HepG2 (cell line): Measurements from ENCODE around the gene PEX11B. TPM values are rescaled to one million over a fixed set of nuclear protein-coding genes. Genes with fewer than 3 reads are reported as not detected.
A peak's percentile ranks its signal among the peaks of the same experiment; 100 is the strongest.

Experiments
- ATRX ChIP-seq: sonication (generic); formaldehyde crosslinking; IDR thresholded peaks from 2 replicates; pipeline ENCODE4 v1.4.0; 2020; ENCODE audit warnings: missing genetic modification reagents, borderline replicate concordance
- ELF1 ChIP-seq: sonication (generic); formaldehyde crosslinking; IDR thresholded peaks from 2 replicates; pipeline ENCODE4 v1.4.0; 2020; ENCODE audit warnings: missing genetic modification reagents
- IKZF4 ChIP-seq: sonication (generic); formaldehyde crosslinking; IDR thresholded peaks from 2 replicates; pipeline ENCODE4 v1.5.1; 2020; ENCODE audit warnings: borderline replicate concordance, mild to moderate bottlenecking, low read depth, missing genetic modification reagents; ENCODE audit errors: not compliant biosample characterization
- KLF16 ChIP-seq, 2 experiments: sonication (generic) in 1 of 2; formaldehyde crosslinking in 1 of 2; IDR thresholded peaks; 2 replicates each; pipeline versions ENCODE4 v1.6.1 to v1.8.0; 2016 to 2023; ENCODE audit warnings: missing genetic modification reagents in 2 of 2, missing compliant biosample characterization in 1 of 2
- NR2F2 ChIP-seq: IDR thresholded peaks from 2 replicates; pipeline ENCODE4 v1.6.1; 2012; ENCODE audit warnings: low read depth, inconsistent platforms, borderline replicate concordance
- PAXIP1 ChIP-seq: sonication (generic); formaldehyde crosslinking; conservative IDR thresholded peaks from 2 replicates; pipeline ENCODE4 v1.4.0; 2020; ENCODE audit warnings: mild to moderate bottlenecking, missing genetic modification reagents, moderate library complexity
- POGK ChIP-seq: sonication (generic); formaldehyde crosslinking; conservative IDR thresholded peaks from 2 replicates; pipeline ENCODE4 v1.8.0; 2022; ENCODE audit warnings: mild to moderate bottlenecking, moderate library complexity, missing genetic modification reagents
- PTBP1 ChIP-seq: fragments of 200-400 bp; formaldehyde crosslinking; IDR thresholded peaks from 2 replicates; pipeline ENCODE4 v1.6.1; 2018; ENCODE audit warnings: low read length, low read depth; ENCODE audit not compliant: poor library complexity, severe bottlenecking
- RFX5 ChIP-seq: IDR thresholded peaks from 2 replicates; pipeline ENCODE4 v1.6.1; 2011; ENCODE audit warnings: low read depth, low read length, improper control_type of control experiment
- SALL2 ChIP-seq: sonication (generic); formaldehyde crosslinking; IDR thresholded peaks from 2 replicates; pipeline ENCODE4 v1.8.1; 2023; ENCODE audit warnings: mild to moderate bottlenecking, missing genetic modification reagents, inconsistent platforms
- SIN3B ChIP-seq: fragments of 150-350 bp; IDR thresholded peaks from 2 replicates; pipeline ENCODE4 v1.6.1; 2014; ENCODE audit warnings: low read length
- ZNF234 ChIP-seq: sonication (generic); formaldehyde crosslinking; conservative IDR thresholded peaks from 2 replicates; pipeline ENCODE4 v1.5.1; 2020; ENCODE audit warnings: mild to moderate bottlenecking, missing genetic modification reagents
- ZNF572 ChIP-seq: sonication (generic); formaldehyde crosslinking; IDR thresholded peaks from 2 replicates; pipeline ENCODE4 v1.5.1; 2020; ENCODE audit warnings: mild to moderate bottlenecking, missing genetic modification reagents
- ZNF678 ChIP-seq: sonication (generic); formaldehyde crosslinking; IDR thresholded peaks from 2 replicates; pipeline ENCODE4 v1.4.0; 2020; ENCODE audit warnings: mild to moderate bottlenecking, missing genetic modification reagents
- ZNF773 ChIP-seq: sonication (generic); formaldehyde crosslinking; IDR thresholded peaks from 2 replicates; pipeline ENCODE4 v1.4.0; 2020; ENCODE audit warnings: missing genetic modification reagents, borderline replicate concordance
- polyA plus RNA-seq, 8 experiments: library from polyadenylated mRNA; depleted of rRNA in 3 of 8; stranded (reverse) in 7 of 8; unstranded in 1 of 8; fragments of >200 nt; fragmentation: Illumina TruSeq in 4 of 8; extraction: Trizol in 4 of 8; gene quantifications; 2 replicates each; pipeline versions ENCODE4 v1.2.1 to v1.2.3, GENCODE V29; 2011 to 2016; ENCODE audit warnings: low read depth in 4 of 8, missing spikeins in 1 of 8, mixed read lengths in 1 of 8; ENCODE audit not compliant: insufficient read depth in 1 of 8
- total RNA-seq, 5 experiments: library from RNA; depleted of rRNA; stranded (reverse); fragments of >200 nt; fragmentation: Illumina TruSeq; extraction: Trizol; gene quantifications; 2 replicates each; pipeline ENCODE4 v1.2.3, GENCODE V29; 2016; ENCODE audit warnings: low read depth in 1 of 5
- TF ChIP-seq, protein P1 (sequence below): sonication (generic); formaldehyde crosslinking; IDR thresholded peaks from 2 replicates; pipeline ENCODE4 v1.4.0; 2020; ENCODE audit warnings: mild to moderate bottlenecking, missing genetic modification reagents
- TF ChIP-seq, protein P2 (sequence below): sonication (generic); formaldehyde crosslinking; IDR thresholded peaks from 2 replicates; pipeline ENCODE4 v1.5.1; 2020; ENCODE audit warnings: mild to moderate bottlenecking, missing genetic modification reagents

PEX11B gene
- total and polyA plus RNA-seq, 2 of the 13 experiments (the other 11 are each of a cell fraction or from before 2014, with no cell fraction given): 21.6 to 48.4 TPM

GRCh38 chr1:145960468-145961108 lies 42.1 kb upstream of the PEX11B start (continued):
- TF ChIP-seq, protein P1, sequence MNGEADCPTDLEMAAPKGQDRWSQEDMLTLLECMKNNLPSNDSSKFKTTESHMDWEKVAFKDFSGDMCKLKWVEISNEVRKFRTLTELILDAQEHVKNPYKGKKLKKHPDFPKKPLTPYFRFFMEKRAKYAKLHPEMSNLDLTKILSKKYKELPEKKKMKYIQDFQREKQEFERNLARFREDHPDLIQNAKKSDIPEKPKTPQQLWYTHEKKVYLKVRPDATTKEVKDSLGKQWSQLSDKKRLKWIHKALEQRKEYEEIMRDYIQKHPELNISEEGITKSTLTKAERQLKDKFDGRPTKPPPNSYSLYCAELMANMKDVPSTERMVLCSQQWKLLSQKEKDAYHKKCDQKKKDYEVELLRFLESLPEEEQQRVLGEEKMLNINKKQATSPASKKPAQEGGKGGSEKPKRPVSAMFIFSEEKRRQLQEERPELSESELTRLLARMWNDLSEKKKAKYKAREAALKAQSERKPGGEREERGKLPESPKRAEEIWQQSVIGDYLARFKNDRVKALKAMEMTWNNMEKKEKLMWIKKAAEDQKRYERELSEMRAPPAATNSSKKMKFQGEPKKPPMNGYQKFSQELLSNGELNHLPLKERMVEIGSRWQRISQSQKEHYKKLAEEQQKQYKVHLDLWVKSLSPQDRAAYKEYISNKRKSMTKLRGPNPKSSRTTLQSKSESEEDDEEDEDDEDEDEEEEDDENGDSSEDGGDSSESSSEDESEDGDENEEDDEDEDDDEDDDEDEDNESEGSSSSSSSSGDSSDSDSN: peak; percentile 92
- TF ChIP-seq PAXIP1 (peak; percentile 44; the same call in 1 of the 2 replicates), ATRX (CRISPR knock-in tag) (no peak), NR2F2 (0 out of 2 replicates have a peak, but pooled peaks have one; percentile 8), SIN3B (no peak), ZNF572 (CRISPR knock-in tag) (peak; percentile 81; the same call in 1 of the 2 replicates), PTBP1 (peak; percentile 46), ELF1 (CRISPR knock-in tag) (peak; percentile 29; the same call in 1 of the 2 replicates), ZNF234 (CRISPR knock-in tag) (peak; percentile 69; the same call in 1 of the 2 replicates), ZNF678 (CRISPR knock-in tag) (peak; percentile 57; the same call in 1 of the 2 replicates), SALL2 (CRISPR knock-in tag) (peak; percentile 70), RFX5 (no peak), KLF16 (CRISPR knock-in tag; IDR thresholded peaks at IDR 0.05) (no peak), POGK (CRISPR knock-in tag) (no peak), ZNF773 (peak; percentile 35; the same call in 1 of the 2 replicates), IKZF4 (no peak)
- TF ChIP-seq, protein P2, sequence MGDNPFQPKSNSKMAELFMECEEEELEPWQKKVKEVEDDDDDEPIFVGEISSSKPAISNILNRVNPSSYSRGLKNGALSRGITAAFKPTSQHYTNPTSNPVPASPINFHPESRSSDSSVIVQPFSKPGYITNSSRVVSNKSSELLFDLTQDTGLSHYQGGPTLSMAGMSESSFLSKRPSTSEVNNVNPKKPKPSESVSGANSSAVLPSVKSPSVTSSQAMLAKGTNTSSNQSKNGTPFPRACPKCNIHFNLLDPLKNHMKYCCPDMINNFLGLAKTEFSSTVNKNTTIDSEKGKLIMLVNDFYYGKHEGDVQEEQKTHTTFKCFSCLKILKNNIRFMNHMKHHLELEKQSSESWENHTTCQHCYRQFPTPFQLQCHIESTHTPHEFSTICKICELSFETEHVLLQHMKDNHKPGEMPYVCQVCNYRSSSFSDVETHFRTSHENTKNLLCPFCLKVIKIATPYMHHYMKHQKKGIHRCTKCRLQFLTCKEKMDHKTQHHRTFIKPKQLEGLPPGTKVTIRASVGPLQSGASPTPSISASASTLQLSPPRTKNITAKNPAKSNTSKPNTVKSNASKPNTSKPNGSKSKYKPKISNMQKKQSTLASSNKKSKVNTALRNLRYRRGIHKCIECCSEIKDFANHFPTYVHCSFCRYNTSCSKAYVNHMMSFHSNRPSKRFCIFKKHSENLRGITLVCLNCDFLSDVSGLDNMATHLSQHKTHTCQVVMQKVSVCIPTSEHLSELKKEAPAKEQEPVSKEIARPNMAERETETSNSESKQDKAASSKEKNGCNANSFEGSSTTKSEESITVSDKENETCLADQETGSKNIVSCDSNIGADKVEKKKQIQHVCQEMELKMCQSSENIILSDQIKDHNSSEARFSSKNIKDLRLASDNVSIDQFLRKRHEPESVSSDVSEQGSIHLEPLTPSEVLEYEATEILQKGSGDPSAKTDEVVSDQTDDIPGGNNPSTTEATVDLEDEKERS (CRISPR knock-in tag): 0 out of 2 replicates have a peak, but pooled peaks have one; percentile 10
